DND-41 (cell line): Measurements from ENCODE around the gene HSD17B3.
"Not testable (repeated sequence)": the region's sequence is repeated elsewhere in the genome, so short reads cannot be mapped to it uniquely, and the experiment has no call there.

ENCODE experiments used
- EZH2 ChIP-seq: IDR thresholded peaks from 3 replicates; pipeline ENCODE4 v1.6.1; 2012; ENCODE audit warnings: borderline replicate concordance, low read depth, mild to moderate bottlenecking, moderate library complexity, low read length, inconsistent platforms; ENCODE audit not compliant: severe bottlenecking
- TF ChIP-seq, protein P1 (sequence below): IDR thresholded peaks from 2 replicates; pipeline ENCODE4 v1.5.1; 2012; ENCODE audit warnings: borderline replicate concordance, low read length, moderate library complexity, mild to moderate bottlenecking; ENCODE audit not compliant: poor library complexity, severe bottlenecking; ENCODE audit errors: extremely low read depth

DNA sequence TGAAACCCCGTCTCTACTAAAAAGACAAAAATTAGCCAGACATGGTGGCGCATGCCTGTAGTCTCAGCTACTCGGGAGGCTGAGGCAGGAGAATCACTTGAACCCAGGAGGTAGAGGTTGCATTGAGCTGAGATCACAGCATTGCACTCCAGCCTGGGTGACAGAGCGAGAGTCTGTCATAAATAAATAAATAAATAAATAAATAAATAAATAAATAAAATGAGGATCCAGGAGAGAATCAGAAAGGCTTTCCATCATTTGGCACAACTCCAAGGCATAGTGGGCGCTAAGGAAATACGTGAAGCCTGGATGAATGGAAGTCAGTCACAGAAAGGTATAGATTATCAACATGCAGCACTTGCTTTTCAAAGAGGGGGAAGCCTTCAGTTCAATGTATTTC is 65.6 kb downstream of the HSD17B3 start:
- TF ChIP-seq, protein P1, sequence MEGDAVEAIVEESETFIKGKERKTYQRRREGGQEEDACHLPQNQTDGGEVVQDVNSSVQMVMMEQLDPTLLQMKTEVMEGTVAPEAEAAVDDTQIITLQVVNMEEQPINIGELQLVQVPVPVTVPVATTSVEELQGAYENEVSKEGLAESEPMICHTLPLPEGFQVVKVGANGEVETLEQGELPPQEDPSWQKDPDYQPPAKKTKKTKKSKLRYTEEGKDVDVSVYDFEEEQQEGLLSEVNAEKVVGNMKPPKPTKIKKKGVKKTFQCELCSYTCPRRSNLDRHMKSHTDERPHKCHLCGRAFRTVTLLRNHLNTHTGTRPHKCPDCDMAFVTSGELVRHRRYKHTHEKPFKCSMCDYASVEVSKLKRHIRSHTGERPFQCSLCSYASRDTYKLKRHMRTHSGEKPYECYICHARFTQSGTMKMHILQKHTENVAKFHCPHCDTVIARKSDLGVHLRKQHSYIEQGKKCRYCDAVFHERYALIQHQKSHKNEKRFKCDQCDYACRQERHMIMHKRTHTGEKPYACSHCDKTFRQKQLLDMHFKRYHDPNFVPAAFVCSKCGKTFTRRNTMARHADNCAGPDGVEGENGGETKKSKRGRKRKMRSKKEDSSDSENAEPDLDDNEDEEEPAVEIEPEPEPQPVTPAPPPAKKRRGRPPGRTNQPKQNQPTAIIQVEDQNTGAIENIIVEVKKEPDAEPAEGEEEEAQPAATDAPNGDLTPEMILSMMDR = not testable (repeated sequence)
- TF ChIP-seq EZH2 = not testable (repeated sequence)
